ENCODE measurements around the gene NBPF9.
"Not testable (repeated sequence)": the region's sequence is repeated elsewhere in the genome, so short reads cannot be mapped to it uniquely, and the experiment has no call there.

The NBPF9 gene

GRCh38 chr1:149075505-149076127 lies 27.7 kb downstream of the NBPF9 start:
- not testable (repeated sequence) for H3K36me3 ChIP-seq; H3K4me1 ChIP-seq (ENCODE audit: control insufficient read depth in 1 of 2, insufficient read depth in 1 of 2, low read depth in 1 of 2, low read length in 1 of 2); H3K4me3 ChIP-seq (ENCODE audit: low read depth in 1 of 2, low read length in 1 of 2); H3K9me3 ChIP-seq; H3K27me3 ChIP-seq; H3K27ac ChIP-seq

GRCh38 chr1:149064611-149065010 lies 38.7 kb downstream of the NBPF9 start:
- H3K4me1 ChIP-seq (ENCODE audit: control insufficient read depth in 1 of 2, insufficient read depth in 1 of 2, low read depth in 1 of 2, low read length in 1 of 2); H3K27ac ChIP-seq; H3K27me3 ChIP-seq; H3K36me3 ChIP-seq; H3K4me3 ChIP-seq (ENCODE audit: low read depth in 1 of 2, low read length in 1 of 2); H3K9me3 ChIP-seq: not testable (repeated sequence)

- not testable (repeated sequence) for H3K36me3 ChIP-seq; H3K27me3 ChIP-seq; H3K9me3 ChIP-seq; H3K4me3 ChIP-seq (ENCODE audit: low read depth in 1 of 2, low read length in 1 of 2); H3K4me1 ChIP-seq (ENCODE audit: control insufficient read depth in 1 of 2, insufficient read depth in 1 of 2, low read depth in 1 of 2, low read length in 1 of 2); H3K27ac ChIP-seq
These were observed 60.3 kb downstream of the NBPF9 start for GRCh38 chr1:149043056-149043455.

- not testable (repeated sequence) for H3K4me3 ChIP-seq (ENCODE audit: low read depth in 1 of 2, low read length in 1 of 2)
These were observed 69.4 kb downstream of the NBPF9 start for GRCh38 chr1:149033916-149034315.

GRCh38 chr1:149024327-149024726 lies 79.0 kb downstream of the NBPF9 start:
- not testable (repeated sequence) for H3K27ac ChIP-seq; H3K9me3 ChIP-seq; H3K4me3 ChIP-seq (ENCODE audit: low read depth in 1 of 2, low read length in 1 of 2); H3K27me3 ChIP-seq; H3K36me3 ChIP-seq; H3K4me1 ChIP-seq (ENCODE audit: control insufficient read depth in 1 of 2, insufficient read depth in 1 of 2, low read depth in 1 of 2, low read length in 1 of 2)

More at GRCh38 chr1:149033916-149034315, 69.4 kb downstream of the NBPF9 start:
- H3K27me3 ChIP-seq; H3K4me1 ChIP-seq (ENCODE audit: control insufficient read depth in 1 of 2, insufficient read depth in 1 of 2, low read depth in 1 of 2, low read length in 1 of 2); H3K9me3 ChIP-seq; H3K27ac ChIP-seq; H3K36me3 ChIP-seq: not testable (repeated sequence)

GRCh38 chr1:149018577-149018976 lies 84.8 kb downstream of the NBPF9 start:
- H3K4me1 ChIP-seq (ENCODE audit: control insufficient read depth in 1 of 2, insufficient read depth in 1 of 2, low read depth in 1 of 2, low read length in 1 of 2); H3K27me3 ChIP-seq: not testable (repeated sequence)

GRCh38 chr1:149016626-149017025 lies 86.7 kb downstream of the NBPF9 start:
- not testable (repeated sequence) for H3K4me1 ChIP-seq (ENCODE audit: control insufficient read depth in 1 of 2, insufficient read depth in 1 of 2, low read depth in 1 of 2, low read length in 1 of 2); H3K27me3 ChIP-seq; H3K9me3 ChIP-seq; H3K27ac ChIP-seq; H3K4me3 ChIP-seq (ENCODE audit: low read depth in 1 of 2, low read length in 1 of 2); H3K36me3 ChIP-seq

More at GRCh38 chr1:149018577-149018976, 84.8 kb downstream of the NBPF9 start:
- not testable (repeated sequence) for H3K36me3 ChIP-seq; H3K9me3 ChIP-seq; H3K27ac ChIP-seq; H3K4me3 ChIP-seq (ENCODE audit: low read depth in 1 of 2, low read length in 1 of 2)

- not testable (repeated sequence) for H3K27me3 ChIP-seq; H3K36me3 ChIP-seq; H3K27ac ChIP-seq; H3K4me1 ChIP-seq (ENCODE audit: control insufficient read depth in 1 of 2, insufficient read depth in 1 of 2, low read depth in 1 of 2, low read length in 1 of 2); H3K9me3 ChIP-seq; H3K4me3 ChIP-seq (ENCODE audit: low read depth in 1 of 2, low read length in 1 of 2)
These were observed 87.8 kb downstream of the NBPF9 start for GRCh38 chr1:149015522-149015921.

- not testable (repeated sequence) for H3K9me3 ChIP-seq; H3K4me3 ChIP-seq (ENCODE audit: low read depth in 1 of 2, low read length in 1 of 2); H3K27ac ChIP-seq; H3K27me3 ChIP-seq; H3K4me1 ChIP-seq (ENCODE audit: control insufficient read depth in 1 of 2, insufficient read depth in 1 of 2, low read depth in 1 of 2, low read length in 1 of 2); H3K36me3 ChIP-seq
These were observed 89.8 kb downstream of the NBPF9 start for GRCh38 chr1:149013513-149013912.

- H3K27ac ChIP-seq; H3K9me3 ChIP-seq; H3K4me1 ChIP-seq (ENCODE audit: control insufficient read depth in 1 of 2, insufficient read depth in 1 of 2, low read depth in 1 of 2, low read length in 1 of 2): not testable (repeated sequence)
These were observed 90.8 kb downstream of the NBPF9 start for GRCh38 chr1:149012599-149012998.

GRCh38 chr1:149009761-149010160 lies 93.6 kb downstream of the NBPF9 start:
- H3K36me3 ChIP-seq; H3K27ac ChIP-seq; H3K4me3 ChIP-seq (ENCODE audit: low read depth in 1 of 2, low read length in 1 of 2); H3K27me3 ChIP-seq; H3K9me3 ChIP-seq; H3K4me1 ChIP-seq (ENCODE audit: control insufficient read depth in 1 of 2, insufficient read depth in 1 of 2, low read depth in 1 of 2, low read length in 1 of 2): not testable (repeated sequence)

More at GRCh38 chr1:149012599-149012998, 90.8 kb downstream of the NBPF9 start:
- not testable (repeated sequence) for H3K36me3 ChIP-seq; H3K4me3 ChIP-seq (ENCODE audit: low read depth in 1 of 2, low read length in 1 of 2); H3K27me3 ChIP-seq

GRCh38 chr1:149008769-149009168 lies 94.6 kb downstream of the NBPF9 start:
- not testable (repeated sequence) for H3K4me1 ChIP-seq (ENCODE audit: control insufficient read depth in 1 of 2, insufficient read depth in 1 of 2, low read depth in 1 of 2, low read length in 1 of 2); H3K27me3 ChIP-seq; H3K27ac ChIP-seq; H3K36me3 ChIP-seq; H3K9me3 ChIP-seq; H3K4me3 ChIP-seq (ENCODE audit: low read depth in 1 of 2, low read length in 1 of 2)

- H3K4me1 ChIP-seq (ENCODE audit: control insufficient read depth in 1 of 2, insufficient read depth in 1 of 2, low read depth in 1 of 2, low read length in 1 of 2); H3K4me3 ChIP-seq (ENCODE audit: low read depth in 1 of 2, low read length in 1 of 2); H3K27me3 ChIP-seq; H3K27ac ChIP-seq; H3K36me3 ChIP-seq; H3K9me3 ChIP-seq: not testable (repeated sequence)
These were observed 95.0 kb downstream of the NBPF9 start for GRCh38 chr1:149008326-149008725.
